ENCODE data around the gene SMAD3.

DNA sequence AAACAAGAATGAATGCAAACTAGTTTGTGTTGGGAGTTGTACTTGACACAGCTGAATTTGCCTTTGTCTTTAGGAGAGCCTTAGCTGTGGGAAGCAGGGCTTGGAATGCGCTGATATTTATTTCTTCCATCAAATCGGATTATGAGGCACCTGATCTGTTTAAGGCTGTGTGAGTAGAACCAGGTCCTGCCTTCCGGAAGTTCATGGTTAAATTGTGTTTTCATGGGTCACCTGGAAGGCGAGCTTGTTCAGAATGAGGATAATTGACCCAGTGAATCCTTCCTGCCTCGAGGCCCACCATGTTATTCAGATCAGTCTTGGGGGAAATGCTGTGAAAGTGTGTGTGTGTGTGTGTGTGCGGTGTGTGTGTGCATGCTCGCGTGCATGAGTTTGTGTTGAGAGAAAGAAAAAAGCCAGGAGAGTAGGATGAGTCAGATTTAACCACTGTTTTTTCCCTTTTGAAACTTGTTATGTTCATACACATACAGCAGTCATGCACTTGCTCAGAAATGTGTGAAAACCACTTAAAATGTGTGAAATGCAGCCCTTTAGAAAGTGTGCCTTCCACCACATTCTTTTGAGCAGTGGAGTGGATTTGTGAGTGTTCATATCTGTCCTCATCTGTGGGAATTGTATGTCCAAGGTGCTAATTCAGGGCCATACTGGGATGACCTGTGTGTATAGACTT is 36.7 kb downstream of the SMAD3 start:
- TF ChIP-seq, protein P1, sequence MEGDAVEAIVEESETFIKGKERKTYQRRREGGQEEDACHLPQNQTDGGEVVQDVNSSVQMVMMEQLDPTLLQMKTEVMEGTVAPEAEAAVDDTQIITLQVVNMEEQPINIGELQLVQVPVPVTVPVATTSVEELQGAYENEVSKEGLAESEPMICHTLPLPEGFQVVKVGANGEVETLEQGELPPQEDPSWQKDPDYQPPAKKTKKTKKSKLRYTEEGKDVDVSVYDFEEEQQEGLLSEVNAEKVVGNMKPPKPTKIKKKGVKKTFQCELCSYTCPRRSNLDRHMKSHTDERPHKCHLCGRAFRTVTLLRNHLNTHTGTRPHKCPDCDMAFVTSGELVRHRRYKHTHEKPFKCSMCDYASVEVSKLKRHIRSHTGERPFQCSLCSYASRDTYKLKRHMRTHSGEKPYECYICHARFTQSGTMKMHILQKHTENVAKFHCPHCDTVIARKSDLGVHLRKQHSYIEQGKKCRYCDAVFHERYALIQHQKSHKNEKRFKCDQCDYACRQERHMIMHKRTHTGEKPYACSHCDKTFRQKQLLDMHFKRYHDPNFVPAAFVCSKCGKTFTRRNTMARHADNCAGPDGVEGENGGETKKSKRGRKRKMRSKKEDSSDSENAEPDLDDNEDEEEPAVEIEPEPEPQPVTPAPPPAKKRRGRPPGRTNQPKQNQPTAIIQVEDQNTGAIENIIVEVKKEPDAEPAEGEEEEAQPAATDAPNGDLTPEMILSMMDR (conservative IDR thresholded peaks at IDR 0.05), result no peak
- TF ChIP-seq EZH2 (IDR thresholded peaks at IDR 0.05; ENCODE audit: low read depth), result no peak

All from PC-9 (cell line).